Cardiac septum (tissue), 1 donor: Measurements from ENCODE around the gene CACNA1A. TPM values are rescaled to one million over a fixed set of nuclear protein-coding genes. Genes with fewer than 3 reads are reported as not detected.
"Not testable (repeated sequence)": the region's sequence is repeated elsewhere in the genome, so short reads cannot be mapped to it uniquely, and the experiment has no call there.

Experiments used
- DNase-seq: peaks from one replicate; pipeline ENCODE4 v3.0.0-alpha.2; 2020; ENCODE audit warnings: low spot score
- intact Hi-C: fragments of 100-400 bp; cut with DNase I; formaldehyde crosslinking; loops from one replicate; pipeline ENCODE4 v1.14.0; 2022
- total RNA-seq: library from RNA; stranded (reverse); fragmentation: NEBNext Ultra II Directional; extraction: Animal tissue kit (Norgen Biotek cat#: 25700); gene quantifications from one replicate; pipeline ENCODE4 v1.2.1, GENCODE V29; 2021
- donor health status: DM: no; HTN: no; CAD: no.

The CACNA1A gene
- total RNA-seq, 1 donor from 2014 or later: 1.3 TPM

DNA sequence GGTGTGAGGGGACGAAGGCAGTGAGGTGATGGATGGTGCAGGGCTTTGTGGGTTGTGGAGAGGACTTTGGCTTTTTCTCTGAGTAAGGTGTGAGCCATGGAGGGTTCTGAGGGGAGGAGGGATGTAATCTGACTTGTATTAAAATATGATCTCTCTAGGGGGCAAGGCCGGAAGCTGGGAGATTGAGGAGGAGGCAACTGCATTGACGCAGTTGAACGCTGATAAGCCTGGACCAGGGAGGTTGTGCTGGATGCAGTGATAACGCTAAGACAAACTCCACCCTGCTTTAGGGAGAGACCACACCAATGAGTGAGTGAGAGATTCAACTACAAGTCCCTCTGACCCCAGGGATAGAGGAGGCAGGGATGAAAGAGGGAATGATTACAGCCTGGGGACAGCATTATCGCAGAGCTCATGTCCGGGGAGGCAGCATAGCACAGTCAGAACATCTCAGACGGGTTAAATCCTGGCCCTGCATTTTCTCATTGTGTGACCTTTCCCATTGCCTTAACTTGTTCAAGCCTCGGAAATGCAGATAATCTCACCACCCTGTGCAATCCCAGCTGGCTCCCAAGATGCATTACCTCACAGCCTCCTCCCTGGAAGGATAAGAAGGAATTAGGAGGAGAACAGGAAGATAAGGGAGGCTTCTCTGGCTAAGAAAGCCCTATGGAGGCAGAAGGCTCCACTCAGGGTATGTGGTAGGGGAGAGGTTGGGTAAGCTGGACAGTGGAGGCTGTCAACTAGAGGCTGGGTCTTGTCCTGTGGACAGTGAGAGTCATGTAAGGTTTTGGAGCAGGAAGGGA lies 124.2 kb downstream of the CACNA1A start:
- intact Hi-C loops: no loop called here
- no peak for DNase-seq

DNA sequence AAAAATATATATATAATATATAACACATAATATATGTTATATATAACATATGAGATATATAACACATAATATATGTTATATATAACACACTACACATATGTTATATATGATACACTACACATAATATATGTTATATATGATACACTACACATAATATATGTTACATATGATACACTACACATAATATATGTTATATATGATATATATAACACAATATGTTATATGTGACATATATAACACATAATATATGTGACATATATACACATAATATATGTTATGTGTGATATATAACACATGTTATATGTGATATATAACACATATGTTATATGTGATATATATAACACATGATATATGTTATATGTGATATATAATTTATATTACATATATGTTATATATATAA lies 129.7 kb downstream of the CACNA1A start:
- DNase-seq: no peak
- intact Hi-C loops: no loop called here

DNA sequence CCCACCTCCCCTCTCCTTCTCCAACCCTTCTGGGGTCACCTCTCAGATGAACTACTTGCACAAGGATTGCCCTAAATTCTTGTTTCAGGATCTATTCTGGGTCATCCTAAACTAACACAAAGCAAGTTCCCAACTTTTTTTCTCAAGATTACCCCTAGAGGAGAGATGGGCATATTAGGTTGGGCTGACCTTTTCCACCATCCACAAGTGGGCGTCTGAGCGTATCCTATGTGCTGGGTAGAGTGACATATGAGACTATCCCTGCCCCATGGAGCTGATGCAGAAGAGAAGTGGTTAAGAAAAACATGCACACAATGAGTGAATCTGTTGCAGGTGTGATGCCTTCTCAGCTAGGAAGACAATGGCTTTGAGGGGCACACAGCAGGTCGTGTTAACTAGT lies 132.7 kb downstream of the CACNA1A start:
- no peak for DNase-seq
- intact Hi-C loops: no loop called here

DNA sequence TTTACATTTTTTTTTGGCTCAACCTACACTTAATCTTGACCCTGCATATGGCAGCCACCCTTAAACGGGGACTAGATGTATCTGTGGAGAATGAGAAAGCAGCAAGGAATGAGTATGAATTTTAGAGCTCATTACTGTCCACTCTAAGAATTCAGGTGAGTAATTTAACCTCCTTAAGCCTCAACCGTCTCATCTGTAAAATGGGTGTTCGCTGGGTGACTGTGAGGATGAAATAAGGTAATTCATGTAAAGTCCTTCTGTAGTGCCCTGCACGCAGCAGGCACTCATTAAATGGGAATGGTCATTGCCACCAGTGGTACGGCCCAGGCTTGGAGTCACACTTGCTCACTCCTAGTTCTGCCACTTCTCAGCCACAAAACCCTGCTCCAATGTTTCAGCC lies 135.3 kb downstream of the CACNA1A start:
- intact Hi-C loops: no loop called here
- no peak for DNase-seq

DNA sequence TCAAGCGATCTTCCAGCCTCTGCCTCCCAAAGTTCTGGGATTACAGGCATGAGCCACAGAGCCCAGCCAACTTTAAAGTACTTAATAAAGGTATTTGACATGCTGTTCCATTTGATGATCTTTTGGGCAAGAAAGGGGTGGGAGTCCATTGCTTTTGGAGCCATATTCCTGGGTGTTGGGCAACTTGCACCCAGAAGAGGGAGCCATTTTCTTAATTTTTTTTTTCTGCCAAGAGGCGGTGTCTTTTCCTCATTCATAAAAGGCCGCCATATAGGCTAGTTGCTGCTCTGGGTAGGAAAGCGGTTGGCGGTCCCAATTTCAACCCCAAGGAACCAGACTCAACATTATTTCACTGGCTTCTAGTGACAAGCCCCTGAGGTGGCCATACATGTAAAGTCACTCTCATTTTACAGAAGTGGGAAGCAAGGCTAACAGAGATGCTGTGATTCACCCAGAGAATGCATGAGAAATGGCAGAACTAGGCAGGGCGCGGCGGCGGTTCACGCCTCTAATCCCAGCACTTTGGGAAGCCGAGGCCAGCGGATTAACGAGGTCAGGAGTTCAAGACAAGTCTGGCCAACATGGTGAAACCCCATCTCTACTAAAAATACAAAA lies 139.6 kb downstream of the CACNA1A start:
- DNase-seq: no peak
- intact Hi-C loops: no loop called here

DNA sequence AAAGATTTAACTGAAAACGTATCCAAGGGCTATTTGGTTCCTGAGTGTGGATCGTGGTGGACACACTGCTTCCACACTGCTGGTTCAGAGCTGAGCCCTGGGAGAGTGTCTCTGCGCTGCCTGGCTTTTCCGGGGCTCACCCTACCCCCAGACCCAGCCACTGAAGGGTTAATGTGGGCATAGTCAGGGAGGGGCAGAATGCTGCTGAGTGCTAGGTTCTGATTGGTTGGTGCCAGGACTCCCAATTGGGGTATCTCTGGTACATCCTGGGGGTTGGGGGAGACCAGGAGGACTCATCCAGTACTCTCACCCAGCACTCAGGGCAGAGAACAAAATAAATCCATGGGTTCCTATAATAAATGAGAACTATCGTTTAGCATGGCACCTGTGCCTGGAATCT lies 142.3 kb downstream of the CACNA1A start:
- DNase-seq: no peak
- intact Hi-C loops: no loop called here

DNA sequence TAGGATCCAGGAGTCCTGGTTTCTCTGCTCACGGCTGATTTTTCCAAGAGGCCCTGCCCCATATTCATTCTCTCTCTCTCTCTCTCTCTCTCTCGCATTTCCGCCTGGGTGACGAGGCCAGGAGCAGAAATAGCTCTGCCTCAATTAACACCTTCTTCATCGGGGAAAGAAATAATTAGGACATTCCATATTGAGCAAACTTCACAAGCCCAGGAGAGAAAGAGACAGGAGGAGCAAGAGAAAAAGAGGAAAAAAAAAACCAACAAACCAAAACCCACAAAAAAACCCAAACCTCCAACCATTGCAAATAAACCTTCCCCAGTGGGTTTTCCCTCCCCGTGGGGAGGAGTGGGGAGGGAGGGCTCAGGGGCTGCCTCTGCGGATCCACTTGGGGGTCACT lies 143.0 kb downstream of the CACNA1A start:
- intact Hi-C loops: no loop called here
- no peak for DNase-seq

DNA sequence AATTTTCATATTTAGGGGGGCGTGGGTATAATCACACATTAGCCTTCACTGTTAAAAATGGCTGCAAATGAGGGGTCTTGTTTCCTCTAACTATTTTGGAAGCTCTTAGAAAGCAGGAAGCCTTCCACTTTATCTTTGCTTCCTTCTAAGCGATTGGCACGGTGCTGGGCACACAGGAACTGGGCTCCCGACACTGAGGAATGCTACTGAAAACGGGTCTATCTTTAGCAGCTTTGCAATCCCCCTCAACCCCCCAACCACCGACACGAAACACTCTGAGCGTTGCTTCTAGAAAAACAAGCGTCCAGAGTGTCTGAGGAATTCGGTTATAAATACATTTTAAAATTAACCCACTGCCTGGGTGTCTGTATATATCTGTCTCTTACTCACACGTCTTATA lies 143.6 kb downstream of the CACNA1A start:
- intact Hi-C loops: no loop called here
- DNase-seq: no peak

DNA sequence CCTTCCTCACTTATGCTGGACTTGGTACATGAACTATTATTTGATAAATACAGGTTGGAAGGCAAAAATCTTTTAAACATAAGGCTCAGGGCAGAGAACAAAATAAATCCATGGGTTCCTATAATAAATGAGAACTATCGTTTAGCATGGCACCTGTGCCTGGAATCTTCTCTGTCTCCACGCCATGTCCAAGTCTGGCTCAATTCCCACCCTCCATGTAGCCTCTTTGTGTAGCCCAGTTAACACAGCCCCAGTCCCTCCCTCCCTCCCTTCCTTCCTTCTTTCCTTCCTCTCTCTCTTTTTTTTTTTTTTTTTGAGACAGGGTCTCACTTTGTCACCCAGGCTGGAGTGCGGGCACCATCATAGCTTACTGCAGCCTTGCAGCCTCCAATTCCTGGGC lies 144.6 kb downstream of the CACNA1A start:
- DNase-seq, intact Hi-C loops: not testable (repeated sequence)

DNA sequence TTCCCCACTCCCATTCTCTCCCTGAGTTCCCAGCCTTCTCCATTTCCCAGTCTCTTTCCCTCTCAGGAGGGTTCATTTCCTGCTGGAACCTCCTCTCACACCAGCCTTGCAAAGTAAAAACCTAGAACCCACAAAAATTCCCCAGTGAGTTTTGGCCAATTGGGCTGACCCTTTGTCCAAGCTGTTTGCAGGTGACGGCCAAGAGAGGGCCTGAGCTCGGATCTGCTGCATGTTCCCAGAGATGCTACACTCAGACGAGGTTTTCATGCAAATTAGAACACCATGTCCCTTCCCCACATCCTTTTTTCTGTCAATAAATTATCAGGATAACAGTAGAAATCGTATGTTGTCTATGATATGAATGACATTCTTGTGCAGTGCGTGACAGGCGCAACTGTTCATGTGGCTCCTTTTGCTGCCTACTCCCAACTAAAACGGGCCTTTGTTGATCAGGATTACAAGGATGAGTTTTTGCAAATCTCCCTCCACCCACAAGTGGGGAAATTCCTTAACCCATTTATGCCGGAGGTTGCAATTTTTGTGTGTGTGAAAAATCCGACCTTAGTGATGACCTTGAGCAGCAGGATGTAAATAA lies 149.5 kb downstream of the CACNA1A start:
- intact Hi-C loops: no loop called here
- DNase-seq: no peak

DNA sequence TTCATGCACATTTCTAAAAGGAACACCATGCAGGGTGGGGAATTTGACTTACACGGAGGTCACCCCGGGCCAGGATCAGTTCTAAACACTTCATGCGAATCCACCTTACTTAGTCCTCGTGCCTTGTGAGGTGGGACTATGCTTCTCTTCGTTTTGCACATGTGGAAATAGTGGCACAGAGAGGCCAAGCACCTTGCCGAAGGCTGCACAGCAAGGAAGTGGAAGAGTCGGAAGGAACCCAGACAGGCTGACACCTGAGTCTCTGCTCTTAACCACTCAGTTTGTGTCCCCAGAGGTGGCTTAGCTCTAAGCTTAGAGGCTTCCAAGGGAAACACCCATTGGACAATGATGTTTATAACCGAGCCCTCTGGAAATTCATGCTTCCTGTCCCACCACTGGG lies 150.1 kb downstream of the CACNA1A start:
- intact Hi-C loops: no loop called here

DNA sequence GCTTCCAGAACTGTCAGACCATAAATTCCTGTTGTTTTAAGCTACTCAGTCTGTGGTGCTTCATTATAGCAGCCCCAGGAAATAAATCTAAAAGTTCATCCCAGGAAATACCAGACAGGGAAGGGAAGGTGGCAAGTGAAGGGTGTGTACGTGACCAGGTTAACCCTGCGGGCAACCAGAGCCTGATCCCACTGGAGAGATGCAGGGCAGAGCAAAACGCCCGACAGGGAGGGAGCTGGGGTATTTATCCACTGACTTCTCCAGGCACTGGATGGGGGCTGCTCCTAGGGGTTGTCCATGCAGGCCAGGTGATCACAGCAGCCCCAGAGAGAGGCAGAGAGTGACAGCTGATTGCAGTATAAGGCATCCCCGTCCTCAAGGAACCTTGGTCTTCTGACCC lies 150.9 kb downstream of the CACNA1A start:
- intact Hi-C loops: no loop called here
- no peak for DNase-seq

More for the DNA sequence above, 150.1 kb downstream of the CACNA1A start:
- DNase-seq: no peak

DNA sequence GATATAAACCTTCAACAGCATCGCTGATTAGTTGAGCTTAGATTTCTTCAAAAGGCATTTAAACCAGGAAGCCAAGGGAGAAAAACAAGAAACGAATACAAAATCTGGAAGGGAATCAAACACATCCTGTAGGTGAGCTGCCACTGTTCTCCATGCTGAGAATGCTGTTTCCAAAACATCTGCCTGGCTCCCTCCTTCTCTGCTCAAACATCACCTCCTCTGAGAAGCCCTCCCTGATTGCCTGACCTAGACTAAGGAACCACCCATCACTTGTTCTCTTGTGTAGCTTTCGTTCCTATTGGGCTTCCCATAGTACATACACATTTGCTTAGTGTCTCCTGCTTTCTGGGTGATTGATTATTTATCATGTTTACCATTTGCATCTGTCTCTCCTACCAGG lies 152.7 kb downstream of the CACNA1A start:
- no peak for DNase-seq
- intact Hi-C loops: no loop called here

DNA sequence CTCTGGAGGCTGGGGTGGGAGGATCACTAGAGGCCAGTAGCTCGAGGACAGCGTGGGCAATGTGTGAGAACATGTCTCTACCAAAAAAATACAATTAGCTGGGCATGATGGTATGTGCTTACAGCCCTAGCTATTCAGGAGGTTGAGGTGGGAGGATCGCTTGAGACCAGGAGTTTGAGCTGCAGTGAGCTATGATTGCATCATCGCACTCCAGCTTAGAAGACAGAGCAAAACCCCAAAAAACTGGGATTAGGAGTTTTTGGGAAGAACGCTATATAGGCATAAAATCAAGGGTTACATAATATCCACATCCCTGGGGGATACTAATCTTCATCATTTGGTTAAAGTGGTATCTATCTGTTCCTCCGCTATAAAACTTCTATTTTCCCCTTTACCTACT lies 155.5 kb downstream of the CACNA1A start:
- no peak for DNase-seq
- intact Hi-C loops: no loop called here

DNA sequence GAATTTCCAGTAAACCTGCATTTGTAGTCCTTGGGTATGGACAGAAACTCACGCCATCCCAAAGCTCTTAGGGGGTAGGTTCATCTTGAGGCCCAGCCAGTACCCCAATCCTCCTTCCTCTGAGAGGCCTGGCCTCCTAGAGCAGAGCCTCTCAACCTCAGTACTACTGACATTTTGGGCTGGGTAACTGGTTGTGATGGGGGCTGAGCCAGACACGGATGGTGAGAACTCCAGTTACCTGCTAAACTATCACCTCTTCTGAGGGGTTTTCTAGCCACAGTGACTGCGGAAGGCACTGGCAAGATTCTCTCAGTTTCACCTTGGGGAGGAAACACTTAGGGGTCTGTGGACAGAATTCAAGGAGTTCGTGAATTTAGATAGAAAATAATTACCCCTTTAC lies 156.2 kb downstream of the CACNA1A start:
- DNase-seq: no peak
- intact Hi-C loops: no loop called here

DNA sequence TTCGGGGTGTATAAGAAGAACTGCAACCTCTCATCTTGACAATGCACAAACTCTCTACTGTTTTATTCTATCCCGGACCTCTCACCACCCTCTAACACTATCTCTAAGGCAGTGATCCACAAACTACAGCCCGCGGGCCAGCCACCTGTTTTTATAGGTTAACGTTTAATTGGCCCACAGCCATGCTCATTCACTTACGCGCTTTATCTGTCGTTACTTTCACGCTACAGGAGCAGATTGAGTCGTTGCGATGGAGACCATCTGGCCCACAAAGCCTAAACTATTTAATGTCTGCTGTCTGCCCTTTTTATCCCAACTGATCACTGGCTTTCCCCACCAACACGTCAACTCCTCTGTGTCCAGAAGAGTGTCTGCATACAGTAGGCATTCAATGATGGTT lies 158.9 kb downstream of the CACNA1A start:
- intact Hi-C loops: no loop called here

DNA sequence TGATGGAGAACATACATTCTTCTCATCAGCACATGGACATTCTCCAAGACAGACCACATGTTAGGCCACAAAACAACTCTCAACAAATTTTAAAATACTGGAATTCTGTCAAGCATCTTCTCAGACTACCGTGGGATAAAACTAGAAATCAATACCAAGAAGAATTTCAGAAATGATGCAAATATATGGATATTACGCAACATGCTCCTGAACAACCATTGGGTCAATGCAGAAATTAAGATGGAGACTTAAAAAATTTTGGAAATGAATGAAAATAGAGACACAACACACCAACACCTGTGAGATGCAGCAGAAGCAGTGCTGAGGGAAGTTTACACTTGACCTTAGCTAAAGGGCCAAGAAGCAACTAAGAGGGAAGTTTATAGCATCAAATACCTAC lies 162.8 kb downstream of the CACNA1A start:
- no peak for DNase-seq
- intact Hi-C loops: no loop called here

More for the DNA sequence above, 158.9 kb downstream of the CACNA1A start:
- DNase-seq: no peak

DNA sequence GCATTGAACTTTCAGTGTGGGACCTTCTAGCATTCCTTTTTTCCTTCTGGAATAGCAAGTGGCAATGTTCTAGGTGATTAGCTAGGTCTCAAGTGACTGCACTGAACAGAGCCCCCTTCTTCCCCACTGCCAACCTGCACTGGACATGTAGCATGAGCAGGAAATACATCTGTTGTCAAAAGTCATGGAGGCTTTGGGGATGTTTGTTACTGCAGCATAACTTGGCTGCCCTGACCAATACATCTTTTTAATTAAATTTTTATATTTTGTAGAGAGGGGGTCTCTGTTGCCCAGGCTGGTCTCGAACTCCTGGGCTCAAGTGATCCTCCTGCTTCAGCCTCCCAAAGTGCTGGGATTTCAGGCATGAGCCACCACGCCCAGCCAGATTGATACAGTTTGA lies 163.6 kb downstream of the CACNA1A start:
- no peak for DNase-seq
- intact Hi-C loops: no loop called here

DNA sequence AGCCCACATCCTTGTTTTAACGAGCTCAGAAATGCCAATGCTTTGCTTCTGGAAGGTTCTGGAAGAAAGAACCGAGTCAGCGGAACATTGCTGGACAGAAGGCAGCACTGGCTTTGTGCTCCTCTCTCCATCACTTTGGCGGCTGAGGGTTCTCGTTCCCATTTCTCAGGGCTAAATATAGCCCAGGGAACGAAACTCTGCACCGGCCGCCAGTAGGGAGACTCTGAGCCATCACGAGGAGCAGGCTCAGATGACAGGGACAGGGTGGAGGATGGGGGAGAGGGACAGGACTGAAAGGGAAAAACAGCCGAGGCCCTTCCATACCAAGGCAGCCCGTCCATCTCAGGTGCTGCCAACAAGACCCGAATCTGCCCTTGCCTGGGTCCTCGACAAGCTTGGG lies 166.4 kb downstream of the CACNA1A start:
- no peak for DNase-seq
- intact Hi-C loops: no loop called here

DNA sequence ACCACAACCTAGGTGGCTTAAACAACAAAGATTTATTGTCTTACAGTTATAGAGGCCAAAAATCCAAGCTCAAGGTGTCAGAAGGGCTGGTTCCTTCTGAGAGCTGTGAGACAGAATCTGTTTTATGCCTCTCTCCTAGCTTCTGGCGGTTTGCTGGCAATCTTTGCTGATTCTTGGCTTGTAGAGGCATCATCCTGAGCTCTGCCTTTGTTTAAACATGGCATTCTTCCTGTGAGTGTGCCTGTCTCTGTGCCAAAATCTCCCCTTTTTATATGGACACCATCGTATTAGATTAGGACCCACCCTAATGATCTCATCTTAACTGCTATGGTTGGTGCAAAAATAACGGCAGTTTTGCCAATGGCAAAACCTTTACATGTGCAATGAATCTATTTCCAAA lies 169.1 kb downstream of the CACNA1A start:
- intact Hi-C loops: no loop called here
- DNase-seq: no peak

DNA sequence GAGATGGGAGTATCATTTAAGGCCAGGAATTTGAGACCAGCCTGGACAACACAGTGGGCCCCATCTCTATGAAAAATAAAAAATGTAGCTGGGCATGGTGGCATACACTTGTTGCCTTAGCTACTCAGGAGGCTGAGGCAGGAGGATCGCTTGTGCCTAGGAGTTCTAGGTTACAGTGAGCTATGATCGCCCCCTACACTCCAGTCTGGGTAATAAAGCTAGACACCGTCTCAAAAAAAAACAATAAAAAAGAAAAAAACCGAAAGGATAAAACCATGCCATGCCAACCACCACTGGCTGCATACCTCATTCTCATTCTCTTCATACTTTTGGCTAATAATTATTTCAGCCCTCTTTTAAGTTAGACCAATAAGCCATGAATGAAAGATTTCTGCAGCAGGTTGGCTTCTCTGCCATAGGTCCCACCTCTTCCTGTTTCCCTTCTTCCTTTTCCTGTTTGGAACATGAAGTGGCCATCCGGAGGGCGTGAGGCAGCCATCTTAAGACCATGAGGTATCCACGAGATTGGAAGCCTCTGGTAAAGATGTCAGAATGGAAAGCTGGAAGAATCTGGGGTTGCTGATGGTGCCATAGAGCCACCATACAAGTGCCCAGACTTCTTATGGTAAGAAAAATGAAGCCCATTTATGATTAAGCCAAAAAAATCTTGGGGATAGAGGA lies 171.3 kb downstream of the CACNA1A start:
- intact Hi-C loops: no loop called here
- no peak for DNase-seq
